ENCODE results near the gene GPR156.

The GPR156 gene

DNA sequence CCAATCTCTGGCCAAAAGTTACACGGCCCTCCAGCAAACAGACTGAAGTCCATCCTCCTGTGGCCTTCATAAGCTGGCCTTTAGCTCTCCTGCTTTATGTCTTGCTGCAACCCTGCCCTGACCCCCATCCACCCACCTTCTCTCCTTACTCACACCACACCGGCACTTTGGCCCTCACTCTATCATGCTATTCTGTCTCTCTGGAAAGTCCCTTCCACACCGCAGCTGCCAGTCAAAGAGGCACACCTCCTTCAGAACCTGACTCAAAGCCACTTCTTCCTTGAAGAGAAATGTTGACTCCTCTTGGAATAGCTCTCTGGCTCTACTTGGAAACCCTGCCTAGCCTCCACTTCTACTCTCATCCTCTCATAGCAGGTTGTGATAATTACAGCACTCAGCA is 4.5 kb downstream of the GPR156 start:
- Histone ChIP-seq H3K9me3 (ENCODE audit: control insufficient read depth, insufficient read depth, low read length) (no peaks in the 10 kb centered on the region), H3K27ac (ENCODE audit: low read depth, low read length) (no peak overlapping the region), H3K9me2 (replicated peaks; ENCODE audit: control insufficient read depth, low read length) (no peaks in the 10 kb centered on the region), H3K4me2 (ENCODE audit: low read length) (no peak overlapping the region), H3K27me3 (ENCODE audit: control insufficient read depth, low read length) (peaks cover 3% of the 10 kb centered on the region), H4K20me1 (ENCODE audit: control insufficient read depth, insufficient read depth, low read depth, low read length) (no peaks in the 10 kb centered on the region), H3K36me3 (ENCODE audit: control insufficient read depth, low read length) (no peaks in the 10 kb centered on the region), H3K4me3 (ENCODE audit: low read length) (no peak overlapping the region), H3K4me1 (ENCODE audit: control insufficient read depth, low read length) (no peaks in the 10 kb centered on the region), H3F3A (ENCODE audit: control insufficient read depth, insufficient read depth) (no peaks in the 10 kb centered on the region), H3K79me2 (ENCODE audit: control insufficient read depth, low read length) (no peaks in the 10 kb centered on the region)
- TF ChIP-seq, protein P1, sequence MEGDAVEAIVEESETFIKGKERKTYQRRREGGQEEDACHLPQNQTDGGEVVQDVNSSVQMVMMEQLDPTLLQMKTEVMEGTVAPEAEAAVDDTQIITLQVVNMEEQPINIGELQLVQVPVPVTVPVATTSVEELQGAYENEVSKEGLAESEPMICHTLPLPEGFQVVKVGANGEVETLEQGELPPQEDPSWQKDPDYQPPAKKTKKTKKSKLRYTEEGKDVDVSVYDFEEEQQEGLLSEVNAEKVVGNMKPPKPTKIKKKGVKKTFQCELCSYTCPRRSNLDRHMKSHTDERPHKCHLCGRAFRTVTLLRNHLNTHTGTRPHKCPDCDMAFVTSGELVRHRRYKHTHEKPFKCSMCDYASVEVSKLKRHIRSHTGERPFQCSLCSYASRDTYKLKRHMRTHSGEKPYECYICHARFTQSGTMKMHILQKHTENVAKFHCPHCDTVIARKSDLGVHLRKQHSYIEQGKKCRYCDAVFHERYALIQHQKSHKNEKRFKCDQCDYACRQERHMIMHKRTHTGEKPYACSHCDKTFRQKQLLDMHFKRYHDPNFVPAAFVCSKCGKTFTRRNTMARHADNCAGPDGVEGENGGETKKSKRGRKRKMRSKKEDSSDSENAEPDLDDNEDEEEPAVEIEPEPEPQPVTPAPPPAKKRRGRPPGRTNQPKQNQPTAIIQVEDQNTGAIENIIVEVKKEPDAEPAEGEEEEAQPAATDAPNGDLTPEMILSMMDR (IDR thresholded peaks at IDR 0.05; ENCODE audit: low read depth, low read length, poor library complexity, severe bottlenecking): no peak
- TF ChIP-seq EZH2phosphoT487 (IDR thresholded peaks at IDR 0.05; ENCODE audit: borderline replicate concordance, low read length): no peak

DNA sequence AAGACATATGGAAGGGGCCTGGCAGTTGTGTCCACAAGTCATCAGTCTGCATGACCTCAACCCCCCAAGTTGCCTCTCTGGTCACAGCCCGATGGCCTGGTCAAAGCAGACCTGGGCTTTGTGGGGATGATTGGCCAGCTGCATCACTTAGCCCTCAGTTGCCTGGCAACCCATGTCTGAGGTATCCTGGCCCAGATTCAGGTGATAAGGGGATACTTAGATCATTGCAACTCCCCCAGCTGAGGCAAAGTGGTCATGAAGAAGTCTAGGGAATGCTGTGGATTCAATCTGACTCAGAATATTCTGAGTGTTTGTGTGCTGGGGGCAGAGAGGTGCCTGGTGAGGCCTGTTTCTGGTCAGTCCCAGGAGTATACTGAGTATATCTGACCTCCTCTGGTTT is 5.0 kb downstream of the GPR156 start:
- H3K9me3 ChIP-seq (ENCODE audit: control insufficient read depth, insufficient read depth, low read length): no peaks in the 10 kb centered on the region
- no peaks in the 10 kb centered on the region for H3K9me2 ChIP-seq (replicated peaks; ENCODE audit: control insufficient read depth, low read length)
- TF ChIP-seq EZH2phosphoT487 (IDR thresholded peaks at IDR 0.05; ENCODE audit: borderline replicate concordance, low read length): no peak
- TF ChIP-seq, protein P1 (IDR thresholded peaks at IDR 0.05; ENCODE audit: low read depth, low read length, poor library complexity, severe bottlenecking): no peak
- H3K27me3 ChIP-seq (ENCODE audit: control insufficient read depth, low read length): peaks cover 3% of the 10 kb centered on the region
- no peak overlapping the region for H3K4me2 ChIP-seq (ENCODE audit: low read length)
- no peak overlapping the region for H3K27ac ChIP-seq (ENCODE audit: low read depth, low read length)
- no peaks in the 10 kb centered on the region for H3K36me3 ChIP-seq (ENCODE audit: control insufficient read depth, low read length)
- H4K20me1 ChIP-seq (ENCODE audit: control insufficient read depth, insufficient read depth, low read depth, low read length): no peaks in the 10 kb centered on the region
- no peak overlapping the region for H3K4me3 ChIP-seq (ENCODE audit: low read length)
- no peaks in the 10 kb centered on the region for H3F3A ChIP-seq (ENCODE audit: control insufficient read depth, insufficient read depth)
- no peaks in the 10 kb centered on the region for H3K79me2 ChIP-seq (ENCODE audit: control insufficient read depth, low read length)
- H3K4me1 ChIP-seq (ENCODE audit: control insufficient read depth, low read length): no peaks in the 10 kb centered on the region

DNA sequence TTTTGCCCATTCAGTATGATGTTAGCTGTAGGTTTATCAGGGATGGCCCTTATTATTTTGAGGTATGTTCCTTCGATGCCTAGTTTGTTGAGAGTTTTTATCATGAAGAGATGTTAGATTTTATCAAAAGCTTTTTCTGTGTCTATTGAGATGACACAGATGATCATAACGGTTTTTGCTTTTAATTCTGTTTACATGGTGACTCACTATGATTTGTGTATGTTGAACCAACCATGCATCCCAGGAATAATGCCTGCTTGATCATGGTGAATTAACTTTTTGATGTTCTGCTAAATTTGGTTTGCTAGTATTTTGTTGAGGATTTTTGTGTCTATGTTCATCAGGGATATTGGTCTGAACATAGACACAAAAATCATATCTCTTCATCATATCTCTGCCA is 8.3 kb downstream of the GPR156 start:
- H3K4me3 ChIP-seq (ENCODE audit: low read length): no peak overlapping the region
- no peaks in the 10 kb centered on the region for H3K4me1 ChIP-seq (ENCODE audit: control insufficient read depth, low read length)
- no peaks in the 10 kb centered on the region for H3K9me2 ChIP-seq (replicated peaks; ENCODE audit: control insufficient read depth, low read length)
- no peaks in the 10 kb centered on the region for H3F3A ChIP-seq (ENCODE audit: control insufficient read depth, insufficient read depth)
- H3K27me3 ChIP-seq (ENCODE audit: control insufficient read depth, low read length): no peaks in the 10 kb centered on the region; the same call in none of the 2 replicates
- no peak for TF ChIP-seq EZH2phosphoT487 (IDR thresholded peaks at IDR 0.05; ENCODE audit: borderline replicate concordance, low read length)
- H3K79me2 ChIP-seq (ENCODE audit: control insufficient read depth, low read length): no peaks in the 10 kb centered on the region
- H3K27ac ChIP-seq (ENCODE audit: low read depth, low read length): no peak overlapping the region
- H3K4me2 ChIP-seq (ENCODE audit: low read length): no peak overlapping the region
- no peaks in the 10 kb centered on the region for H3K9me3 ChIP-seq (ENCODE audit: control insufficient read depth, insufficient read depth, low read length)
- H3K36me3 ChIP-seq (ENCODE audit: control insufficient read depth, low read length): no peaks in the 10 kb centered on the region
- no peaks in the 10 kb centered on the region for H4K20me1 ChIP-seq (ENCODE audit: control insufficient read depth, insufficient read depth, low read depth, low read length)

DNA sequence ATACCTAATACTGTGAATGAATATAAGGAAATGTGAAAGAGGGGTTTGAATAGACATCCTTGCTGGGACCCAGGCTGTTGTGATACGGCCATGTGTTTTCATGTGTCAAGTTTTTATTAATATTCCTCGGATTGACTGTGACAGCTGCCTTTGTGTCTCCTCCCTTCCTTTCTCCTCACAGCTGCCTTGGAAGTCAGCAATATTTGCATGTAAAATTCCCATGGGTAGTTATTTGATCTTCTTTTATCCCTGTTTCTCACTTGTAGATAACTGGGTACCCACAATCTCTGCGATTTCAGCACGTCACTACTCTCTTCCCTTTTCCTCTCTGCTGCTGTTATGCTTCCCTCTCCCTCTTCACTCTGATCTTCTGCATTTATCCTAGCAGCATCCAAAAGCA is 9.4 kb downstream of the GPR156 start:
- Histone ChIP-seq H3K27ac (ENCODE audit: low read depth, low read length) (no peak overlapping the region), H3K27me3 (ENCODE audit: control insufficient read depth, low read length) (no peaks in the 10 kb centered on the region; the same call in none of the 2 replicates), H3F3A (ENCODE audit: control insufficient read depth, insufficient read depth) (no peaks in the 10 kb centered on the region), H4K20me1 (ENCODE audit: control insufficient read depth, insufficient read depth, low read depth, low read length) (no peaks in the 10 kb centered on the region), H3K36me3 (ENCODE audit: control insufficient read depth, low read length) (no peaks in the 10 kb centered on the region), H3K9me3 (ENCODE audit: control insufficient read depth, insufficient read depth, low read length) (no peaks in the 10 kb centered on the region), H3K4me1 (ENCODE audit: control insufficient read depth, low read length) (no peaks in the 10 kb centered on the region), H3K9me2 (replicated peaks; ENCODE audit: control insufficient read depth, low read length) (no peaks in the 10 kb centered on the region), H3K4me3 (ENCODE audit: low read length) (no peak overlapping the region), H3K79me2 (ENCODE audit: control insufficient read depth, low read length) (no peaks in the 10 kb centered on the region), H3K4me2 (ENCODE audit: low read length) (no peak overlapping the region)
- no peak for TF ChIP-seq EZH2phosphoT487 (IDR thresholded peaks at IDR 0.05; ENCODE audit: borderline replicate concordance, low read length)
- TF ChIP-seq, protein P1 (IDR thresholded peaks at IDR 0.05; ENCODE audit: low read depth, low read length, poor library complexity, severe bottlenecking): no peak
